ENCODE results near the gene FAM204A. TPM values are rescaled to one million over a fixed set of nuclear protein-coding genes. Genes with fewer than 3 reads are reported as not detected.

FAM204A gene
- total and polyA plus RNA-seq, 5 donors from 2014 or later, result 62.0 to 141 (median 119) TPM

- no peaks in the 10 kb centered on the region for H3K9me3 ChIP-seq (ENCODE audit: control insufficient read depth in 2 of 2, low read length in 2 of 2)
- ATAC-seq (ENCODE audit: low read depth in 2 of 2), result no peak
- H3K27me3 ChIP-seq (ENCODE audit: control insufficient read depth, insufficient read depth, low read length), result no peaks in the 10 kb centered on the region
- no peak overlapping the region for H3K4me3 Mint-ChIP-seq
- H3K4me3 ChIP-seq (ENCODE audit: low read depth, low read length), result no peak overlapping the region
- DNase-seq, result peak in 1 of 3 donors; percentile 10
- H3K4me1 ChIP-seq (ENCODE audit: control insufficient read depth, insufficient read depth, low read length, poor library complexity, severe bottlenecking), result no peaks in the 10 kb centered on the region
- H3K9me3 Mint-ChIP-seq, result no peaks in the 10 kb centered on the region
- H3K4me1 Mint-ChIP-seq, result peaks cover 12 to 31% (median 15%) of the 10 kb centered on the region in 4 donors
- H3K36me3 Mint-ChIP-seq, result peaks cover 51% of the 10 kb centered on the region
- H3K36me3 ChIP-seq (ENCODE audit: control insufficient read depth, insufficient read depth, low read length), result peaks cover 74% of the 10 kb centered on the region
- no peaks in the 10 kb centered on the region for H3K27me3 Mint-ChIP-seq
- H3K27ac ChIP-seq (ENCODE audit: insufficient read depth, low read length, poor library complexity, severe bottlenecking), result no peak overlapping the region
- H3K27ac Mint-ChIP-seq, result peak overlapping the region in 1 of 3 donors; percentile 20
Observed at GRCh38 chr10:118332236-118332635, 9.9 kb downstream of the FAM204A start.

GRCh38 chr10:118330295-118331076 is 11.6 kb downstream of the FAM204A start:
- H3K9me3 ChIP-seq (ENCODE audit: control insufficient read depth in 2 of 2, low read length in 2 of 2), result no peaks in the 10 kb centered on the region
- Mint-ChIP-seq H3K27ac (no peak overlapping the region), H3K9me3 (no peaks in the 10 kb centered on the region), H3K36me3 (peaks cover 47% of the 10 kb centered on the region), H3K4me3 (no peak overlapping the region), H3K4me1 (peaks cover 5 to 19% (median 13%) of the 10 kb centered on the region in 4 donors), H3K27me3 (no peaks in the 10 kb centered on the region)
- H3K4me1 ChIP-seq (ENCODE audit: control insufficient read depth, insufficient read depth, low read length, poor library complexity, severe bottlenecking), result no peaks in the 10 kb centered on the region
- H3K27me3 ChIP-seq (ENCODE audit: control insufficient read depth, insufficient read depth, low read length), result no peaks in the 10 kb centered on the region
- no peak for DNase-seq
- H3K27ac ChIP-seq (ENCODE audit: insufficient read depth, low read length, poor library complexity, severe bottlenecking), result no peak overlapping the region
- ATAC-seq (ENCODE audit: low read depth in 2 of 2), result no peak
- no peak overlapping the region for H3K4me3 ChIP-seq (ENCODE audit: low read depth, low read length)
- H3K36me3 ChIP-seq (ENCODE audit: control insufficient read depth, insufficient read depth, low read length), result peaks cover 82% of the 10 kb centered on the region

- Histone ChIP-seq H3K27ac (ENCODE audit: insufficient read depth, low read length, poor library complexity, severe bottlenecking) (no peak overlapping the region), H3K9me3 (ENCODE audit: control insufficient read depth in 2 of 2, low read length in 2 of 2) (no peaks in the 10 kb centered on the region), H3K27me3 (ENCODE audit: control insufficient read depth, insufficient read depth, low read length) (no peaks in the 10 kb centered on the region), H3K4me1 (ENCODE audit: control insufficient read depth, insufficient read depth, low read length, poor library complexity, severe bottlenecking) (no peaks in the 10 kb centered on the region), H3K4me3 (ENCODE audit: low read depth, low read length) (no peak overlapping the region), H3K36me3 (ENCODE audit: control insufficient read depth, insufficient read depth, low read length) (peaks cover 72% of the 10 kb centered on the region)
- peak overlapping the region in 1 of 3 donors; percentile 43 for H3K27ac Mint-ChIP-seq
- no peaks in the 10 kb centered on the region for H3K9me3 Mint-ChIP-seq
- ATAC-seq (ENCODE audit: low read depth in 2 of 2), result no peak
- no peaks in the 10 kb centered on the region for H3K27me3 Mint-ChIP-seq
- peaks cover 48% of the 10 kb centered on the region for H3K36me3 Mint-ChIP-seq
- H3K4me3 Mint-ChIP-seq, result no peak overlapping the region
- peaks cover 5 to 18% (median 10%) of the 10 kb centered on the region in 4 donors for H3K4me1 Mint-ChIP-seq
- DNase-seq, result no peak
Observed at GRCh38 chr10:118324140-118324539, 18.0 kb downstream of the FAM204A start.

- Mint-ChIP-seq H3K36me3 (peaks cover 35% of the 10 kb centered on the region), H3K9me3 (no peaks in the 10 kb centered on the region), H3K4me3 (no peak overlapping the region), H3K27ac (peak overlapping the region in 1 of 3 donors; percentile 15), H3K4me1 (peaks cover 6 to 19% (median 11%) of the 10 kb centered on the region in 4 donors), H3K27me3 (no peaks in the 10 kb centered on the region)
- Histone ChIP-seq H3K4me3 (ENCODE audit: low read depth, low read length) (no peak overlapping the region), H3K4me1 (ENCODE audit: control insufficient read depth, insufficient read depth, low read length, poor library complexity, severe bottlenecking) (no peaks in the 10 kb centered on the region), H3K27me3 (ENCODE audit: control insufficient read depth, insufficient read depth, low read length) (no peaks in the 10 kb centered on the region), H3K36me3 (ENCODE audit: control insufficient read depth, insufficient read depth, low read length) (peaks cover 63% of the 10 kb centered on the region), H3K9me3 (ENCODE audit: control insufficient read depth in 2 of 2, low read length in 2 of 2) (no peaks in the 10 kb centered on the region), H3K27ac (ENCODE audit: insufficient read depth, low read length, poor library complexity, severe bottlenecking) (no peak overlapping the region)
- DNase-seq (no peak), ATAC-seq (ENCODE audit: low read depth in 2 of 2) (no peak)
Observed at GRCh38 chr10:118321724-118322575, 20.2 kb downstream of the FAM204A start.

GRCh38 chr10:118315629-118316028 is 26.5 kb downstream of the FAM204A start:
- Histone ChIP-seq H3K27ac (ENCODE audit: insufficient read depth, low read length, poor library complexity, severe bottlenecking) (no peak overlapping the region), H3K27me3 (ENCODE audit: control insufficient read depth, insufficient read depth, low read length) (no peaks in the 10 kb centered on the region), H3K4me3 (ENCODE audit: low read depth, low read length) (no peak overlapping the region), H3K4me1 (ENCODE audit: control insufficient read depth, insufficient read depth, low read length, poor library complexity, severe bottlenecking) (no peaks in the 10 kb centered on the region), H3K36me3 (ENCODE audit: control insufficient read depth, insufficient read depth, low read length) (peaks cover 40% of the 10 kb centered on the region), H3K9me3 (ENCODE audit: control insufficient read depth in 2 of 2, low read length in 2 of 2) (no peaks in the 10 kb centered on the region)
- no peak overlapping the region for H3K27ac Mint-ChIP-seq
- H3K4me3 Mint-ChIP-seq, result no peak overlapping the region
- DNase-seq, result no peak
- ATAC-seq (ENCODE audit: low read depth in 2 of 2), result no peak
- peaks cover 35% of the 10 kb centered on the region for H3K36me3 Mint-ChIP-seq
- H3K4me1 Mint-ChIP-seq, result peaks cover 0 to 15% (median 12%) of the 10 kb centered on the region in 4 donors
- no peaks in the 10 kb centered on the region for H3K27me3 Mint-ChIP-seq
- H3K9me3 Mint-ChIP-seq, result no peaks in the 10 kb centered on the region

GRCh38 chr10:118314882-118315281 is 27.2 kb downstream of the FAM204A start:
- no peaks in the 10 kb centered on the region for H3K9me3 Mint-ChIP-seq
- H3K27ac Mint-ChIP-seq, result no peak overlapping the region
- H3K4me1 ChIP-seq (ENCODE audit: control insufficient read depth, insufficient read depth, low read length, poor library complexity, severe bottlenecking), result no peaks in the 10 kb centered on the region
- no peaks in the 10 kb centered on the region for H3K9me3 ChIP-seq (ENCODE audit: control insufficient read depth in 2 of 2, low read length in 2 of 2)
- no peak overlapping the region for H3K27ac ChIP-seq (ENCODE audit: insufficient read depth, low read length, poor library complexity, severe bottlenecking)
- peaks cover 30% of the 10 kb centered on the region for H3K36me3 Mint-ChIP-seq
- ATAC-seq (ENCODE audit: low read depth in 2 of 2), result no peak
- no peak overlapping the region for H3K4me3 ChIP-seq (ENCODE audit: low read depth, low read length)
- H3K27me3 ChIP-seq (ENCODE audit: control insufficient read depth, insufficient read depth, low read length), result no peaks in the 10 kb centered on the region
- no peak for DNase-seq
- no peaks in the 10 kb centered on the region for H3K27me3 Mint-ChIP-seq
- H3K36me3 ChIP-seq (ENCODE audit: control insufficient read depth, insufficient read depth, low read length), result peaks cover 39% of the 10 kb centered on the region
- no peak overlapping the region for H3K4me3 Mint-ChIP-seq
- peaks cover 0 to 15% (median 10%) of the 10 kb centered on the region in 4 donors for H3K4me1 Mint-ChIP-seq

GRCh38 chr10:118311505-118311904 is 30.6 kb downstream of the FAM204A start:
- Mint-ChIP-seq H3K9me3 (no peaks in the 10 kb centered on the region), H3K27ac (peak overlapping the region in 2 of 3 donors; percentile 42 to 57), H3K36me3 (peaks cover 31% of the 10 kb centered on the region), H3K4me1 (peaks cover 0 to 6% (median 4%) of the 10 kb centered on the region in 4 donors), H3K27me3 (no peaks in the 10 kb centered on the region), H3K4me3 (no peak overlapping the region)
- no peaks in the 10 kb centered on the region for H3K9me3 ChIP-seq (ENCODE audit: control insufficient read depth in 2 of 2, low read length in 2 of 2)
- ATAC-seq (ENCODE audit: low read depth in 2 of 2) (no peak), DNase-seq (no peak)
- H3K4me1 ChIP-seq (ENCODE audit: control insufficient read depth, insufficient read depth, low read length, poor library complexity, severe bottlenecking), result no peaks in the 10 kb centered on the region
- H3K4me3 ChIP-seq (ENCODE audit: low read depth, low read length), result no peak overlapping the region
- H3K27me3 ChIP-seq (ENCODE audit: control insufficient read depth, insufficient read depth, low read length), result no peaks in the 10 kb centered on the region
- H3K36me3 ChIP-seq (ENCODE audit: control insufficient read depth, insufficient read depth, low read length), result peaks cover 42% of the 10 kb centered on the region
- H3K27ac ChIP-seq (ENCODE audit: insufficient read depth, low read length, poor library complexity, severe bottlenecking), result no peak overlapping the region

Data from CD4-positive, CD25-positive, alpha-beta regulatory T cell (primary cell).